ENCODE measurements around the gene UCK2. TPM values are rescaled to one million over a fixed set of nuclear protein-coding genes. Genes with fewer than 3 reads are reported as not detected.

UCK2 gene
- total RNA-seq, 2 donors from 2014 or later, result 65.8 to 73.6 TPM

DNA sequence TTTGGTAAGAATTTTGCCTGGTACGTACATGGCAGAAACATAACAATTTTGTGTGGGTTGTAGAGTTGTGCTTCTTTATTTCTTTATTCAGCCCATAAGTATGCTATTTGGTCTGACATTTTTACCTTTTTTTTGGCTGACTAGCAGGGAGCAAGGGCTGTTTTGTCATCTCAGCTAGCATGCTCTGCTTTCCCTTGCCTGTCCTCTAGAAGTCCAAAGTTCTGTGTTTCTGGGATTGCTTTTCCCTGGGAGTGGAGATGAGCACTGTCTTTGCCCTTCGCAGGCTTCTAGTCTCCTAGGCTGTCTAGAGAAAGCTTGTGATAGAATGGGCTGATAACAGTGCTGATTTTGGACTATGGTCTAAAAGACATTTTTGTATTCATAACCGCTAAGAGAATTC is 7.5 kb downstream of the UCK2 start:
- H3K4me1 Mint-ChIP-seq, result peaks cover 34% of the 10 kb centered on the region
- Histone ChIP-seq H3K9ac (ENCODE audit: extremely low read depth, low read length, poor library complexity, severe bottlenecking) (no peak overlapping the region), H3K4me3 (ENCODE audit: low read length) (no peak overlapping the region), H3K27ac (ENCODE audit: low read depth, low read length) (no peak overlapping the region), H3K27me3 (ENCODE audit: control insufficient read depth, insufficient read depth, low read length, poor library complexity, severe bottlenecking) (no peaks in the 10 kb centered on the region), H3K4me1 (ENCODE audit: control insufficient read depth, insufficient read depth, low read length) (peaks cover 5% of the 10 kb centered on the region), H3K36me3 (ENCODE audit: control insufficient read depth, insufficient read depth, low read length) (peaks cover 8% of the 10 kb centered on the region), H3K9me3 (ENCODE audit: control insufficient read depth, low read length) (no peaks in the 10 kb centered on the region)
- H3K27ac Mint-ChIP-seq, result peak overlapping the region; percentile 27
- H3K4me3 Mint-ChIP-seq, result no peak overlapping the region
- no peak for DNase-seq
- TF ChIP-seq CTCF (conservative IDR thresholded peaks at IDR 0.05), result no peak
- no peaks in the 10 kb centered on the region for H3K27me3 Mint-ChIP-seq (ENCODE audit: insufficient read depth)
- H3K36me3 Mint-ChIP-seq (ENCODE audit: low read depth), result peaks cover 19% of the 10 kb centered on the region
- 95% methylated on average over 2 of the region's 3 CpGs; no CpG with 5 or more reads in 1 of the 2 experiments for WGBS, 2 experiments (ENCODE audit: insufficient coverage in 1 of 2, insufficient read length in 1 of 2)
- no peaks in the 10 kb centered on the region for H3K9me3 Mint-ChIP-seq

- H3K27me3 ChIP-seq (ENCODE audit: control insufficient read depth, insufficient read depth, low read length, poor library complexity, severe bottlenecking), result no peaks in the 10 kb centered on the region
- H3K27me3 Mint-ChIP-seq (ENCODE audit: insufficient read depth), result no peaks in the 10 kb centered on the region
- peak overlapping the region; percentile 57 for H3K27ac Mint-ChIP-seq
- peaks cover 9% of the 10 kb centered on the region for H3K36me3 Mint-ChIP-seq (ENCODE audit: low read depth)
- no peaks in the 10 kb centered on the region for H3K9me3 Mint-ChIP-seq
- H3K9ac ChIP-seq (ENCODE audit: extremely low read depth, low read length, poor library complexity, severe bottlenecking), result no peak overlapping the region
- DNase-seq, result no peak
- H3K36me3 ChIP-seq (ENCODE audit: control insufficient read depth, insufficient read depth, low read length), result no peaks in the 10 kb centered on the region
- H3K4me1 ChIP-seq (ENCODE audit: control insufficient read depth, insufficient read depth, low read length), result peaks cover 11% of the 10 kb centered on the region
- H3K27ac ChIP-seq (ENCODE audit: low read depth, low read length), result no peak overlapping the region
- no peaks in the 10 kb centered on the region for H3K9me3 ChIP-seq (ENCODE audit: control insufficient read depth, low read length)
- peaks cover 44% of the 10 kb centered on the region for H3K4me1 Mint-ChIP-seq
- WGBS, 2 experiments (ENCODE audit: insufficient coverage in 1 of 2, insufficient read length in 1 of 2), result 81 to 83% methylated on average over 3 to 6 of the region's 6 CpGs
- no peak for TF ChIP-seq CTCF (conservative IDR thresholded peaks at IDR 0.05)
- H3K4me3 ChIP-seq (ENCODE audit: low read length), result no peak overlapping the region
- no peak overlapping the region for H3K4me3 Mint-ChIP-seq
Observed at GRCh38 chr1:165836664-165837482, 9.5 kb downstream of the UCK2 start.

DNA sequence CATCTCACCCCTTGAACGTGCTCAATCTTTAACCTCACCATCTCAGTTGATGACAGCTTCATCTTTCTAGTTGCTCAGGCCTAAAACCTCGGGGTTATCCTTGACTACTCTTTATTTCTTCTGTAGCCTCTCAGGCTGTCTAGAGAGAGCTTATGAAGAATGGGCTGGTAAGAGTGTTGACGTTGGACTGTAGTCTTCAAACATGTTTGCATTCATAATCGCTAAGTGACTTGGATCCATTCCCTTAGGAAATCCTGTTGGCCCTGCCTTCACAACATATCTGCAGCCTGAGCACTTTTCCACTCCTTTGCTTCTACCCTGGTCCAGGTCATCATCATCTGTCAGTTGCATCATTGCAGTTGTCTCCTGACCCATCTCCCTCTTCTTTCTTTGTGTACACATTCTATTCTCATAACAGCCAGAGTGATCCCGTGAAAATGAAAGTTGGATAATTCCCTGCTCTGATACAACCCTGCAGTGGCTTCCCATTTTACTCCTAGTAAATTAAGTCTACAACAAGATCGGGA is 10.5 kb downstream of the UCK2 start:
- peaks cover 45% of the 10 kb centered on the region for H3K4me1 Mint-ChIP-seq
- no peak for TF ChIP-seq CTCF (conservative IDR thresholded peaks at IDR 0.05)
- H3K27ac ChIP-seq (ENCODE audit: low read depth, low read length), result no peak overlapping the region
- WGBS, 2 experiments (ENCODE audit: insufficient coverage in 1 of 2, insufficient read length in 1 of 2), result 91 to 95% methylated on average over 6 of the region's 6 CpGs
- H3K4me3 Mint-ChIP-seq, result no peak overlapping the region
- peaks cover 9% of the 10 kb centered on the region for H3K36me3 Mint-ChIP-seq (ENCODE audit: low read depth)
- peaks cover 17% of the 10 kb centered on the region for H3K4me1 ChIP-seq (ENCODE audit: control insufficient read depth, insufficient read depth, low read length)
- no peaks in the 10 kb centered on the region for H3K27me3 ChIP-seq (ENCODE audit: control insufficient read depth, insufficient read depth, low read length, poor library complexity, severe bottlenecking)
- no peaks in the 10 kb centered on the region for H3K27me3 Mint-ChIP-seq (ENCODE audit: insufficient read depth)
- no peak overlapping the region for H3K27ac Mint-ChIP-seq
- no peak overlapping the region for H3K9ac ChIP-seq (ENCODE audit: extremely low read depth, low read length, poor library complexity, severe bottlenecking)
- H3K9me3 ChIP-seq (ENCODE audit: control insufficient read depth, low read length), result no peaks in the 10 kb centered on the region
- H3K9me3 Mint-ChIP-seq, result no peaks in the 10 kb centered on the region
- no peak overlapping the region for H3K4me3 ChIP-seq (ENCODE audit: low read length)
- peak; percentile 19 for DNase-seq
- H3K36me3 ChIP-seq (ENCODE audit: control insufficient read depth, insufficient read depth, low read length), result no peaks in the 10 kb centered on the region

Measured in endodermal cell (in vitro differentiated cells).